ENCODE data around the gene ATP8B1.

The ATP8B1 gene

DNA sequence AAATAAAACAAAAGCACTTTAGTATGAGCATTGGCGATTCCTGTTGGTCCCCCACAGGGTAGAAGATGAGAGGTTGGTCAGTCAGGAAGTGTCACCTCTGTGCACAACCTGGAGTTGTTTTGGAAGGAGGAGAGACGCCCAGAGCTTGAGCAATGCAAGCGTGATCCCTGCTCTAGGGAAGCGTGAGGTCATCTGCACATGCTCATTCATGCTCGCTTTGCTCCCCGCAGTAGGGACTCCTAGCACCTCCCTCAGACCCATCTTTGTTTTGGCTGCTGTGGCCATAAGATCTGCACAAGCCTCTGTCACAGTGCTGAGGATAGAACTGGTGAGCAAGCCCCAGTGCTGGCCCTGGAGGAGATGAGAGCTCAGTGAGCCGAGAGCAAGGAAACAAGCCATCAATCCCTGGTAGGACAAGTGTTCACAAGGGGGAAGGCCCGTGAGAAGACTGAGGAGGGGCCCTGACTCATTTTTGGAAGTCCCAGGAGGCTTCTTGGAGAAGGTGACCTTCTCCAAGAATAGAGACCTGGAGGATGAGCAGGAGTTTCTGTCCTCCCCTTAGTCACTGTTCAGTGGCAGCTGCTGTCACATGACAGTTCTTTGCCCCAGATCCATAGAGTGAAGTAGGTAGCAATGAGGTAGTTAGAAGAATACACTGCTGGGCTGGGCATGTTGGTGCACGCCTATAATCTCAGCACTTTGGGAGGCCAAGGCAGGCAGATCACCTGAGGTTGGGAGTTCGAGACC is 13.3 kb upstream of the ATP8B1 start:
- DNase-seq = no peak

GRCh38 chr18:57814555-57814954 is 11.4 kb upstream of the ATP8B1 start:
- DNase-seq = no peak

- no peak for DNase-seq
These were observed 10.1 kb upstream of the ATP8B1 start for GRCh38 chr18:57813245-57813644.

DNA sequence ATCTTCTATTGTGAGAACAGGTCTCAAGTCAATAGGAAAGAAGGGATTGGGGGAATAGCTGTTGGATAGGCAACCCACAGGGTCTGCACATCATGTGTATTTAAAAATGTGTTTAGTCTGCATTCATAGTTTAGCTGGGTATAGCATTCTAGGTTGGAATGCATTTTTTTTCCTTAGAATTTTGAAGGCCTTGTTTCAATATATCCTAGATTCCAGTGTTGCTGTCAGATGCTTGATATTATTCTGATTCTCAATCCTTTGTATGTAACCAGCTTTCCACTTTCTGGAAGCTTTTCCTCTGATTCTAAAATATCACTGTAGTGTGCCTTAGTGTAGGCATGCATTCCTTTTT is 9.0 kb upstream of the ATP8B1 start:
- DNase-seq = no peak

DNA sequence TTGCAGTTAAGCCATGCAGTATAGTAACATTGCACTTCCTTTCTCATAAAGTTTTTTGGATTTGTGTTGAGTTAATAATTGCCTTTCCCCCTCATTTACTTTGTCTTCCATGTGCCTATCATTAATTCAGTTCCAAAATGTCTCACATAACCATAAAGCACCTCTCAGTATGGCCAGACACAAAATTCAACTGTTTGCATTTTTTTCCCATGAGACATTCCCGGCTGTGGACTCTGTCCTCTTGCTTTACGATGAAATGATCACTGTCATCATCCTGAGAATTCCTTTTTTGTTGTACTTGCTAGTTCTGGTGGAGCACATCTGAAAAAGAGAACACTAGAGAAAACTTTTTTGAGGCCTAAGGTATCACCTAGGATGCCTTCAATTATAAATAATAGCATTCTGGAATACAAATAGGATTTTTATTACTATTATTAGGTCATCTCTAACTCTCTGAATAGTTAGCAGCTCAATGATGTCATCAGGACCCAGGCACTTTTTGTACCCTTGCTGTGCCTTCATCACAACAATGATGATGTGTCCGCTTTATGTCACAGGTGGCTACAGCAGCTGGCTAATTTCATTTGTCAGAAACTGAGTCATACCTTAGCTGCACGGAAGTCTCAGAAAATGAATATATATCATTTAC is 8.5 kb upstream of the ATP8B1 start:
- DNase-seq = no peak

DNA sequence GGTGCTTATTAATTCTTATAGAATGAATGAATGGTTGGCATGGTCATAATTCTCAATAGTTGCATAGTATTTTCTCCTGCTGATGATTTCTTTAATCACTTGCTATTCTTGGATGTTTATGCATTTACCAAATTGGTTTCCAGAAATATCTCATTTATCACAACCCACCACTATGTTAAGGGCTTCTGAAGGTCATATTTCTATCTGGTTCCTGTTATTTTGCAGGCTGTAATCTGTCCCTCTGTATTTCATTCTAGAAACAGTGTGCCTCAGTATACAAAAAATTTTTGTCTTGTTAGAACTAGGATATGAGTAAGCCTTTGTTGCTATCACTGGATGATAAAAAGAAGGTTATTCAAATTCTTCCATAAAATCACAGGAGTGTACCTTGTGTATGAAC is 6.1 kb upstream of the ATP8B1 start:
- DNase-seq = no peak

- DNase-seq = no peak
These were observed 4.4 kb upstream of the ATP8B1 start for GRCh38 chr18:57807336-57808117.

DNA sequence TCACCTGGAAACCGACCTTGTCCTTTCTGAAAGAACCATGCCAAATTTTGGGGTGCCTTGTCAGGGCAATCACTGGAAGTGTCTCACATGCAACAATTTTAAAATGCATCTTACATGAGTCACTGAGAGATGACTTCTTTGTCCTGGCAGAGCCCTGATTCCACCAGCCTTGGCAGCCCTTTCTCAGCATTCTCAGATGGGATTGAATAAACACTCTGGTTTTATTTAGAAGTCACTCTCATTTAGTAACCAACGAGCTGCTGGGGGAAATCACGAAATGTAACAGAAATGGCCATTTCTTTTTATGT is 3.8 kb upstream of the ATP8B1 start:
- no peak for DNase-seq

GRCh38 chr18:57806201-57806977 is 3.3 kb upstream of the ATP8B1 start:
- no peak for DNase-seq

DNA sequence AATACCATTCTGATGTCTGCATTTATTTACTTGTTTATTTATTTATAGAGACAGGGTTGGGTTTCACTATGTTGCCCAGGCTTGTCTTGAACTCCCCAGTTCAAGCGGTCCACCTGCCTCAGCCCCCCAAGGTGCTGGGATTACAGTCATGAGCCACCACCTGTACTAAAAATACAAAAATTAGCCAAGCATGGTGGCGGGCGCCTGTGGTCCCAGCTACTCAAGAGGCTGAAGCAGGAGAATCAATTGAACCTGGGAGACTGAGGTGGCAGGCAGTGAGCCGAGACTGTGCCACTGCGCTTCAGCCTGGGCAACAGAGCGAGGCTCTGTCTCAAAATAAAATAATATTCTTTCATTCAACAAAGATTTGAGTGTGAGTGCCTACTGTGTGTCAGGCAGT is 2.0 kb upstream of the ATP8B1 start:
- no peak for DNase-seq

GRCh38 chr18:57804557-57804956 is 1.4 kb upstream of the ATP8B1 start:
- no peak for DNase-seq

DNA sequence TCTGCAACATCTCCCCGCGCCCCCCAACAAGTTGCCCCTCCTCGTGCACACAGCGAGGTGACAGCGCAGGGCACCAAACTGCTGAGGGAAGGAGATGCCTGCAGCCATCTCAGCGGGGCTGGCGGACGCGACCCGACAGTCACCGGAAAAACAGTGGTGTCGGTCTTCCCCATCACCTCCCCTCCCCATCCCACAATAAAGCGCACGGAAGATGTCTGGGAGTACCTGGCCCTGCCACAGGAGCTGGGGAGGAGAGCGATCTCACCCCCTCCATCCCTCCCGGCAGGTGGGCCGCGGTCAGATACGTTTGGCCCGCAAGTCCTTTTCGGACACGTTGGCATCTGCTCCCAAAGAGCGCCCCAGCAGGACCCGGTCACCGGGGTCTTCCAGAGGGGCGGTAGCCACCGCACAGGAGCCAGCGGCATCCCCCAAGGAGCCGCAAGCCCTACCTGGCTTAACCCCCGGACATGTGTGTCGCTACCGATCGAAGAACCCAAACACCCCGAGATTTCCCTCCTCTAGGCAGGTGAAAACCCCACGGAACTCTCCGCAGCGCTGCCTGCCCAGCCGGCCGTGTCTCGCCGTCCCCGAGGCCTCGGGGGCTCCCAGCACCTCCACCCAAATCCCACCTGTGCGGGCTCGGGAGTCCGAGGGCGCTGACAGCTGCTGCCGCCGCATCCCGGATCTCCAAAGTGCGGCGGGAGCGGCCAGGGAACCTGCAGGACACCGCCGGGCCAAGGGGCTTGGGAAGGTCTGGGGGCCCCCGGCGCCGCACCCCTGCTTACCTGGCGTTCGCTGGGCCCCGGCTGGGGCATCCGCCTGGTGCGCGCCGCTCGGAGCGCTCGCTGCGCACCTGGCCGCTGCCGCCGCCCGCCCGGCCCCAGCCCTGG is 657 bp downstream of the ATP8B1 start:
- no peak for DNase-seq

DNA sequence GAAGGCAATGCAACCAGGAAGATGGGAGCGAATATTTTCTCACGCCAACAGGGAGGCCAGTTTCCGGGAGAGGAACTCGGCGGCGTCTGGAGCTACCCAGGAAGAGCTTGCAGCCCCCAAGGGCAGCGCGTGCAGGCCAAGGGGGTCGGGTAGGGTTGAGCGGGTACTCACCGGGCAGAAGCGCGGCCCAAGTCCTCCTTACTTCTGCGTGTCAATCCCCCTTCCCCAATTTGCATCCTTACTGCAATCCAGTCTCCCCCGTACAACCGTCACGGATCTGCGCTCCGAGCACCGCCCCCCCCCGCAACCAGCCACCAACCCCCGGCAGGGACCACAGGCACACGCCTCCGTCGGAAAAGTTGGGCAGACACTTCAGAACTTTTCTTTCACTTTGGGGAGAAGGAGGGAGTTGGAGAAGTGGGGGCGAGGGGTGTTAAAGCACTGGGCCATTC is 1.3 kb downstream of the ATP8B1 start:
- no peak for DNase-seq

- DNase-seq = no peak
These were observed 1.8 kb downstream of the ATP8B1 start for GRCh38 chr18:57801325-57801724.

DNA sequence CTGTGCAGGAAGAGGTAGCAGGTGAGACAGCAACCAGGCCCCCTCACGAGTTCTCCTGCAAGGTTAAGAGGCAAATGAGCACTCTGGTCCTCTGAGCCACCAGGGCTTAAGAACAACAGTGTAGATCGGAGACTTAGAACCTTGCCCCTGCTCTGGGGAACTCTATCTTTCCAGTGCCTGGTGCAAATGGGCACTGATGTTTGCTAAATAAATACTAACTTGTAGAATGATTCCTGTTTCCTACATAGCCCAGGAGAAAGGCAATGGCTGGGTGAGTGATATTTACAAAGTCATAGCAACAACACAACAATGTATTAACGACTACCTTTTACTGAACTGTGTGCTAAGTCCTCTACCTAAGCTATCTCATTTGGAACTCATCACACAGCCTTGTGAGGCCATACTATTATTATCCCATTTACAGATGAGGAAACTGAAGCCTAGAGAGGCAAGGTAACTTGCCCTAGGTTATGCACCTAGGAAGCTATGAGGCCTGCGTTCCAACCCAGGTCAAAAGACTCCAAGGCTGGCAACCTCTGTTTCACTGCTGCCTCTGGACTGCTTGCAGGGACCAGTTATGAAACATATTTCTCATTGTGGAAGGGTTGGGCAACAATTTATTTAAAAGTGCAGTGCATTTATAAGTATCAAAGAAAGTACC is 4.3 kb downstream of the ATP8B1 start:
- no peak for DNase-seq

DNA sequence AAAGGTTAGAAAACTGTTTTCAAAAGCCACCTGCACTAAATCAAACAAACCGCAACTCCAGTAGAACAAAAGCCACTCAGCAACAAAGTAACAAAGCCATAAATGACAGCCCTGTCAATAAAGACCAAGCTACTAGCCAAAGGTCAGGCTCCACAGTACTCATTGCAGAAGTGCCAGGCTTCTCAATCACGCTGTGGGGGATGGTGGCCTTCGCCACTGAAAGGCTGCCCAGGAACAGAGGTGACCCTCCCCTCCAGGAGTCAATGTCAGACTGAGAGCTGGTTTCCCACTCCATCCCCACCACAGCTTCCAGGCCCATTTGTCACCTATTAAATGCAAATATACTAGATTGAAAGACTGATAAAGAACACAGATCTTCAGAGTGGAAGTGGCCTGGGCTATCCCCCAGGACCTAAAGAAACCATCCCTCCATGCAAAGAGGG is 5.9 kb downstream of the ATP8B1 start:
- no peak for DNase-seq

DNA sequence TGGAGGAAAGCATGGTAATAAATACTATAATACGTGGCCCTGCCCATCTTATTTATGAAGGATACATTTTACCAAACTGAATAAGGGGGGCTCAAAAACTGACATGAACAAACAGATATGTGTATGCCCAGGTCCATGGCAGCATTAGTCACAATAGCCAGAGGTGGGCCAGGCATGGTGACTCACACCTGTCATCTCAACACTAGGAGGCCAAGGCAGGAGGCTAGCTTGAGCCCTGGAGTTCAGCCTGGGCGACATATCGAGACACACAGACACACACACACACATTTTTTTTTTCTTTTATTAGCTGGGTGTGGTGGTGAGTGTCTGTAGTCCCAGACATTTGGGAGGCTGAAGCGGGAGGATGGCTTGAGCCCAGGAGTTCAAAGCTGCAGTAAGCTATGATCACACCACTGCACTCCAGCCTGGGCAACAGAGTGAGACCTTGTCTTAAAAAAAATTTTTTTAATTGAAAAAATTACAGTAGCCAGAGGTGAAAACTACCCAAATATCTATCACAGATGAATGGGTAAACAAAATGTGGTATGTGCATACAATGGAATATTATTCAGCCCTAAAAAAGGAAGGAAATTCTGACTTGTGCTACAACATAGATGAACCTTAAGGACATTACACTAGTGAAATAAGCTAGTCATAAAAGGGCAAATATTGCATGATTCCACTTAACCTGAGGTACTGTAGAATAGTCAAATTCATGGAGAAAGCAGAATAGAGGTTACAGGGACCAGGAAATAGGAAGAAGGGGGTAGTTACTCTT is 8.0 kb downstream of the ATP8B1 start:
- DNase-seq = no peak

GRCh38 chr18:57793302-57793986 is 9.7 kb downstream of the ATP8B1 start:
- no peak for DNase-seq

DNA sequence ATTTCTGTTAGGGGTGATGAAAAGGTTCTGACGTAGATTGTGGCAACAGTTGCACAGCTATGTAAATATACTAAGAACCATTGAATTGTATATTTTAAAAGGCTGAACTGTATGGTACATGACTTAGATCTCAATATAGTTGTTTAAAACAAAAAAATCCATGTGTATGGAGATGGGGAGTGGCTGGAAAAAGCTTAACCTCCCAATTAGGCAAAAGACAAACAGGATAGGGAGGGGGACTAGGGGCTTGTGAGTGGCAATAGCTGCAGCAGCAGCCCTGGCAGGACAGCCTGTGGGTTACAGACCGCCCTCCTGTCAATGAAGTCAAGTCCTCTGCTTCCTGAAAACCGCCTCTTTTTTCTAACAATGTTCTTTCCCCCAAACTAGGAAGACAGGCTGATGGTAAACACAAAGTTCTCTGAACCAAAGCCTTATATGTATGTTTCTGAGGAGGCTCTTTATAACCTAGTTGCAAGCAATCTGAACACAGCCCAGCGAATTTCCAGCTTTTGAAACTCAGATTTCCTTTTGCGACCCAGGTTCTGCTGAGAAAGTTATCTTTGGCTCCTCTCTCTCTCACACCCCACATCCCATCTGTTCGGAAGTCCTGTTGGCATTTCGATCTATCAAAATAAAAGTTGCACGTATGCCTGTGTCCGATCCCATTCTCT is 10.3 kb downstream of the ATP8B1 start:
- DNase-seq = no peak

- no peak for DNase-seq
These were observed 11.2 kb downstream of the ATP8B1 start for GRCh38 chr18:57791911-57792310.

Measured in activated T-cell treated with anti-CD3 and anti-CD28 coated beads, Interleukin-2, amount 50 U/mL, for 1 hour (primary cell).